Stomach (tissue), 4 donors: Measurements from ENCODE around the gene KIF2A.

Experiments used
- EP300 ChIP-seq: sonication (generic); formaldehyde crosslinking; IDR thresholded peaks from one replicate; pipeline ENCODE4 v1.6.1; 2017; ENCODE audit warnings: antibody characterized with exemption
- POLR2A ChIP-seq, 4 donors: fragments of 450-650 bp; IDR thresholded peaks; one replicate each; pipeline ENCODE4 v1.6.1; 2016; ENCODE audit warnings: antibody characterized with exemption in 4 of 4, control low read depth in 2 of 4, mild to moderate bottlenecking in 1 of 4, moderate library complexity in 1 of 4
- POLR2AphosphoS5 ChIP-seq, 3 donors: sonication (generic); formaldehyde crosslinking; IDR thresholded peaks; one replicate each; pipeline ENCODE4 v1.6.1; 2016; ENCODE audit warnings: antibody characterized with exemption in 3 of 3
- TF ChIP-seq, protein P1 (sequence below), 7 experiments: fragments of 450-650 bp in 4 of 7; fragments of 200-600 bp in 3 of 7; sonication (generic) in 3 of 7; IDR thresholded peaks; one replicate each; pipeline ENCODE4 v1.5.1; 2016 to 2019; ENCODE audit warnings: antibody characterized with exemption in 7 of 7, control low read depth in 2 of 7, mild to moderate bottlenecking in 1 of 7

DNA sequence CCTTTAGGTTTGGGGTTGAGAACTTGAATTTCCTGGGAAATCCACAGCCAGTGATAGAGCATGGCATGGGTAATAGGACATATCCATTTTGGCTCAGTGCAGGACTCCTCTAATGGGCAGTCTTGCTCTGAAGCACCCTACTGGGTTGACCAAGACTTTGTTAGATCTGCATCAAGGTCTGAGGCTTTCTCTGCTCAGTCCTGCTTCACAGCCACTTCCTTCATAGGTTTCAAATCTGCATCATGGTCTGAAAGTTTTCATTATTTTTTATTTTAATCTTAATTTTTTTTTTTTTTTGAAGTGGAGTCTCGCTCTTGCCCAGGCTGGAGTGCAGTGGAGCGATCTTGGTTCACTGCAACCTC, 36.5 kb downstream of the KIF2A start:
- TF ChIP-seq, protein P1, sequence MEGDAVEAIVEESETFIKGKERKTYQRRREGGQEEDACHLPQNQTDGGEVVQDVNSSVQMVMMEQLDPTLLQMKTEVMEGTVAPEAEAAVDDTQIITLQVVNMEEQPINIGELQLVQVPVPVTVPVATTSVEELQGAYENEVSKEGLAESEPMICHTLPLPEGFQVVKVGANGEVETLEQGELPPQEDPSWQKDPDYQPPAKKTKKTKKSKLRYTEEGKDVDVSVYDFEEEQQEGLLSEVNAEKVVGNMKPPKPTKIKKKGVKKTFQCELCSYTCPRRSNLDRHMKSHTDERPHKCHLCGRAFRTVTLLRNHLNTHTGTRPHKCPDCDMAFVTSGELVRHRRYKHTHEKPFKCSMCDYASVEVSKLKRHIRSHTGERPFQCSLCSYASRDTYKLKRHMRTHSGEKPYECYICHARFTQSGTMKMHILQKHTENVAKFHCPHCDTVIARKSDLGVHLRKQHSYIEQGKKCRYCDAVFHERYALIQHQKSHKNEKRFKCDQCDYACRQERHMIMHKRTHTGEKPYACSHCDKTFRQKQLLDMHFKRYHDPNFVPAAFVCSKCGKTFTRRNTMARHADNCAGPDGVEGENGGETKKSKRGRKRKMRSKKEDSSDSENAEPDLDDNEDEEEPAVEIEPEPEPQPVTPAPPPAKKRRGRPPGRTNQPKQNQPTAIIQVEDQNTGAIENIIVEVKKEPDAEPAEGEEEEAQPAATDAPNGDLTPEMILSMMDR (IDR thresholded peaks at IDR 0.05): no peak
- TF ChIP-seq POLR2A (IDR thresholded peaks at IDR 0.05): no peak
- TF ChIP-seq EP300: no peak
- no peak for TF ChIP-seq POLR2AphosphoS5 (IDR thresholded peaks at IDR 0.05)
